Jurkat, Clone E6-1 (cell line): ENCODE results near the gene APIP.
A peak's percentile ranks its signal among the peaks of the same experiment; 100 is the strongest.

Source experiments
- DNase-seq: peaks from one replicate; pipeline ENCODE4 v3.0.0-alpha.2; 2011; ENCODE audit warnings: low read depth, low spot score
- H3K4me3 ChIP-seq: 2 replicates; pipeline ENCODE4 v1.5.1; 2011; ENCODE audit warnings: mild to moderate bottlenecking, low read length, control low read depth, moderate library complexity

APIP gene

DNA sequence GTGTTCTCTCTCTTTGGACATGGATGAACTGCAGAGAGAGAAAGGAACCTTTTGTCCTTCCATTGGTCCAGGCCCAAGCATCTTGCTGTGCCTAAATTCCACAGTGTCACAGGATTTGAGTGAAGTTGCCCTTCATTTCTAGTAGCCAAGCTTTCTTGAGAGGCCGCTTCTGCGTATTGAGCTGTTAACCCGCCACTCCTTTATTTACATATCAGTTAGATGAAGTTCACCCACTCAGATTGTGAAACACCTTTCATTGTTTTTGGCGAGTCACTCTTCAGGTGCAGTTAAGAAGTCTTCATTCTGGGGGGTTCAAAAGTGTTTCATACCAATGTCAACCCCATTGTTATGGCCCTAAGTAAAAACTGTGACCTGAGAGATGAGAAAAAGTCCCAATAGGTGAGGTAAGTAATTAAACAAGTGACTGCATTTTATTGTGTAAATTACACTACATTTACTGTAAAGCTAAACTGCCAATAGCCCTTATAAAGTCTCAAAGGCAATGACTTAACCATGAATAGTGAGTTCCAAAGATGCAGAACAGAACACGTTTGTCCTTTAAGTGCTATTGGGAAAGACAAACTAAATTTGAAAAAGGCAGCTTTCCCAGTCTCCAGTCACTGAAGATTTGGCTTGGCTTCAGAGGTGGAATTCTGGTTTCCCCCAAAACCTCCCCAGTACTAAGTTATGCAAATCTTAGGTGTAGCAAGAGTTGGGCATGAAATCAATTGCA, 61.0 kb downstream of the APIP start:
- H3K4me3 ChIP-seq = no peak overlapping the region
- no peak for DNase-seq

DNA sequence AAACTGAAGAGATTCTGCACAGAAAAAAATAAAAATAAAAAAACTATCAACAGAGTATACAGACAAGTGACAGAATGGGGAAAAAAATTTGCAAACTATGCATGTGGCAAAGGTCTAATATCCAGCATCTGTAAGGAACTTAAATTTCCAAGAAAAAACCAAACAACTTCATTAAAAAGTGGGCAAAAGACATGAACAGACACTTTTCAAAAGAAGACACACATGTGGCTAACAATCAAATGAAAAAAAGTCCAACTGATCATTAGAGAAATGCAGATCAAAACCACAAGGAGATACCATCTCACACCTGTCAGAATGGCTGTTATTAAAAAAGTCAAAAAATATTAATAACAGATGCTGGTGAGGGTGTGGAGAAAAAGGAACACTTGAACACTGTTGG, 64.3 kb downstream of the APIP start:
- DNase-seq = no peak
- H3K4me3 ChIP-seq = no peak overlapping the region

DNA sequence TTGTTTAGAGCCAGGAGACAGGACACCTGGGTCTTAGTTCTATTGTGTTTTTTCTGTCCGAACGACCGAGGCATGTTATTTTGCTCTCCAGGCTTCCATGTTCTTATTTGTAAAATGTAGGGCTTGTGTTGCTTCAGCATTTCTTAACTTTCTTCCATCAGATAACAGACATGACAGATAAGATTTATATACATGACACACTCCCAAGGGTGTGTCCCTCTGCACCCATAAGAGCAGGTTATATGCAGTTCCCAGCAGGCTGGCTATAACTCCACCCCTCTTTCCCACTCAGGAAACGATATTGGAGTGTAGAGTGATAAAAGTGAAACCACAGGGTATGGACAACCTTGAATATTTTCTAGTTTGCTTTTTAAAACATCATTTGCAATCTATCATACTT, 65.8 kb downstream of the APIP start:
- no peak for DNase-seq

DNA sequence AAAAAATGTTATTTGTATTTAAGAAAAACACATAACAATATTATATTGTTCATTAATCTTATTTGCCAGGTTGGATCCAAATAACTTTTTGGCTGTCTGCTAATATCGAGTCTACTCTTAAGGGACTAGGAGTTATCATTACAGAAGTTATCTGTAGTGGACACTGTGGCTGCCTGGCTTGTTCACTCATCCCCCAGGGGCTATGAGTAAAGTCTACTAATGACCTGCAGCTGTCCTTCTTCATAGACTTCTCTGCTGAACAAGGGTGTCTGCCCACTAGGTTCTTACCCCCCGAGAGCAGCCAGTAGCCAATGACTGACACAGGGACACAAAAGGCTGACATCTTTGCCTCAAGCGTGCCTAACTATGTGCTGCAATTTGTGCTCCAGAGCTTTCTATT, 69.7 kb downstream of the APIP start:
- no peak for DNase-seq
- H3K4me3 ChIP-seq = no peak overlapping the region

More for the DNA sequence above, 65.8 kb downstream of the APIP start:
- H3K4me3 ChIP-seq = no peak overlapping the region

DNA sequence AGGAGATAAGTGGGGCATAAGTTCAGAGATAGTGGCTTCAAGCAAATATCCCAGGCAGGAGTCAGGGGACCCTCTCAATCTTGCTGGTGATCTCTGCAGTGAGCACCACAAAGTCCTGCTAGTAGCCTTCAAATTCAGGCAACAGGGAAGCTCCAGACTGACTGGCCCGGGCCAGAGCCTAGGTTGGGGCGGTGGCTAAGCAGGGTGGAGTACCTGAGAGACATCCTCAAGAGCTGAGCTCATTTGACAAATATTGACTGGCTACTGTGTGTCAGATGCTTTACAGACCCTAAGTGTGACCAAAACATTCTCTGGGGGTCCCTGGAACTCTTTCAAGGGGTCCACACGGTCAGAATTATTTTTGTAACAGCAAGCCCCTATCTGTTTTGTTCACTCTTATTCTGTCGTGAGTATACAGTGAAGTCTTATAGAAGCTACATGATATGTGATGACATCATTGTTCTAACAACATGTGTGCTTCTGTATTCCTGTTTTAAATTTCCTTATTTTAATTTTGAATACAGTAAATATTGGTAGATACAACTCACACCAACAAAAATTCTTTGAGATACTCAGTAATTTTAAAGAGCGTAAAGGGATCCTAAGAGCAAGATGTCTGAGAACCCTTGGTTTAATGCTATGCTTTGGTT, 71.6 kb downstream of the APIP start:
- H3K4me3 ChIP-seq = no peak overlapping the region
- DNase-seq = no peak

DNA sequence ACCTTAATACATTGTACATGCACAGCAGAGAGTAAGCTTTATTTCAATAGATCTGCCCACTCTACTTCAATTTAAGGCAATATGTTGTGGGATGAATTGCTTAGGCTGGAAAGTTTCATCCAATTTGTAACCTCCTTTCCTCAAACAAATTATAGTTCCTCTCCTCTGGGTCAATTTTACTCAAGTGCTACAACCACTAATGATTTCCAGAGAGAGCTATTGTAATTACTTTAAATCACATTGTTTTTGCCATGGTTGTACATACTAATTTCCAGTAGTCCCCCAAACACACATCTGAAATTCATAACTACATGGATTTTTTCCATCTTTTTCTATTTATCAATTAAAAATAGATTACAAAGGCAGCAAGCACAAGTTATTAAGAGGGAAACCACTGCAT, 72.9 kb downstream of the APIP start:
- no peak for DNase-seq
- H3K4me3 ChIP-seq = no peak overlapping the region

DNA sequence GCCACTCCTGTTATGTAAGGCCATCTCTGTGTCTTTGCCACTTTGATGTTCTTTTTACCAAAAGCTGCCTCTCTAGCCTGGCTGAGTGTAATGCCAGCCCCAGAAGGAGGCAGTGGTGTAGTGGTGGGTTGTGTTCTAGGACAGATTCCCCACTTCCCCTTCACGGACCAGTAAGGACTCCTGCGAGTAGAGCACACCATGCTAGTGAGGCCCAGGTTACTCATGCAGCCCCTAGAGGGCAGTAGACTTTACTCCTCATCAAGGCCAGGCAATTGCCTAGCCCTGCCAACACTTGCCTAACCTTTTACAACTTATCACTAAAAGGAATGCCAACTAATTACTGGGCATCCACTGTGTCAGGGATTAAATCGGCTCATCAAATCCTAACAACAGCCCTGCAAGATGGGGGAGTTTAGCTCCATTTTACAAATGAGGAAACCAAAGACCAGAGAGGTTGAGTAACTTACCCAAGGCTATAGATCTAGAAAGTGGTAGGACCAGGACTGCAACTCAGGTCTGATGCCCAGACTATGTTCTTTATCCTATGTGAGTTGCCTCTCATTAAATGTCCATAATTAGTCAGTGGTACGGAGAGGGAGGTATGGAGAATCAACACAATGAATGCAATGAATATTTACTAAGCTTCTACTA, 75.3 kb downstream of the APIP start:
- no peak overlapping the region for H3K4me3 ChIP-seq
- peak; percentile 63 for DNase-seq

DNA sequence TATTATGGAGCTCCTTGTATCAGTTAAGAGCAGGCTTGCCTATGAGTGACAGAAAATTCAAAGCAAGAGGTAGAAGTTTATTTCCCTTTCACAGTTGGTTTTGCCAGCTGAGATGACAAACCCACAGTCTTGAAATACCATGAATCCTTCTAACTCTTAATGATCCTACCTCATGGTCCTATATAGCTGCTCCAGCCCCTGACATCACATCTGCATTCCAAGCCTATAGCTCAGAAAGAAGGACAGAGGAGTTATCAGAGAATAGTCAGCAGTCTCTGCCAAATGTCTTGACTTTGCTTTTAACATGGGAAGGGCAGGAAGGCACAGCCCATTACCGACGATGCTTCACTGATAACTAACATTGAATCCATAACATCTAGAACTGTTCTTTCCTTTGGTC, 76.2 kb downstream of the APIP start:
- H3K4me3 ChIP-seq = no peak overlapping the region
- no peak for DNase-seq

DNA sequence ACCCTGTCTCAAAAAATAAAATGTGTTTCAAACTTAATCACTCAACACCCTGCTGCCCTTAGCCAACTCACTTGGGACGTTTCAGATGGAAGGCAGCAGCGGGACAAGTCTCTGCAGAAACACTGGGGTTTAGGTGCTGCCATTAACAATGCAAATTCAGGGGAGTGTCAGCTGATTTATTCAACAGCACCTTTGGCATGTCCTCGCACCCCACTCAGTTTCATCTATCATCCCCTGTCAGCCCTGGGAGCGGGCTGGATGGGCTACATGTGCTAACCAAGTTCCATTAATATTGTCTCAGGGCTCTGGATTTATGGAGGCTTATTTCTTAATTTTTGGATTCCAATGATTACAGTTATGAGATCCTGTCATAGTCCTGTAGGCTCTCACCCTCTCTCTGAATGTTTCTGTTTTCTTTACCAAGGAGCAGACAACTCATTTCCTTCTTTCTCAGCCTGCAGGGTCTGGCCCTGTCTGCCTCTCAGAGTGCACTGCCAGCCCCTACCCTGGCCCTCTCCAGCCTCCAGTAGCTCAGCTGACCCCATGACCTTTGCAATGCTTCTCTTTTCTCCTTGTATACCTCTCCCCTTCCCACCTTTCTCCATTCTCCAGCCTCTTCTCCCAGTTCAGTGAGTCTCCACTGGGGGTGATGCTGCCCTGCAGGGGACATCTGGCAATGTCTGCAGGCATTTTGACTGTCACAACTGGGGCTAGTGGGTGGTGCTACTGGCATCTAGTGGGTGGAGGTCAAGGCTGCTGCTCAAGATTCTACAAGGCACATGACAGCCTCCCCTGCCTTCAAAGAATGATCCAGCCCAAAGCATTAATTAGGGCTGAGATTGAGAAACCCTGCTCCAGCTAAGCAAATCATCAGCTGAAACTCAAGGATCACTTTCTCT, 79.0 kb downstream of the APIP start:
- no peak overlapping the region for H3K4me3 ChIP-seq
- no peak for DNase-seq

DNA sequence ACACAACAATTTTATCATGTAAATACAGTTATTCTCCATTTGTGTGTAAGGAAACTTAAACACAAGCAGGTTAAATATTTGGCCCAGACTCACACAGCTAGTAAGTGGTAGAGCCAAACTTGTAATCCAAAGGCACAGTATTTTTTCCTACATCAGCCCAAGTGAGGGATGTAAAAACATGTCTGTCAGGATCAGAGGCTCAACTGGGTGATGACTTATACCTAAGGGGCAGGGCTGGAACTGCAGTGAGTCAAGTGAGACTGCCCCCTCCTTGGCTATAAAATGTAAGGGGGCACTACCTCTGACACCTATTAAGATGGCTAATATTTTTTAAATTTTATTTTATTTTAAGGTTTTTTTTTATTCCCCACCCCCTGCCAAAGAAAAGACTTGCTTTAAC, 82.6 kb downstream of the APIP start:
- no peak for DNase-seq
- no peak overlapping the region for H3K4me3 ChIP-seq
